Transverse colon (tissue), 4 donors: Measurements from ENCODE around the gene IER5L. TPM values are rescaled to one million over a fixed set of nuclear protein-coding genes. Genes with fewer than 3 reads are reported as not detected.

ENCODE experiments used
- DNase-seq: peaks from one replicate; pipeline ENCODE4 v3.0.0-alpha.2; 2019
- H3K27ac ChIP-seq, 4 donors: fragments of 200-600 bp; sonication (generic); 2 replicates each; pipeline ENCODE4 v1.5.1; 2016 to 2018; ENCODE audit warnings: inconsistent platforms in 4 of 4
- H3K27me3 ChIP-seq: fragments of 200-600 bp; sonication (generic); 2 replicates; pipeline ENCODE4 v1.5.1; 2017; ENCODE audit warnings: inconsistent platforms
- H3K36me3 ChIP-seq, 4 donors: fragments of 200-600 bp; sonication (generic); 2 replicates each; pipeline ENCODE4 v1.5.1; 2017 to 2019; ENCODE audit warnings: inconsistent platforms in 4 of 4
- H3K4me1 ChIP-seq, 4 donors: fragments of 200-600 bp; sonication (generic); 2 replicates each; pipeline ENCODE4 v1.5.1; 2017 to 2020; ENCODE audit warnings: inconsistent platforms in 4 of 4
- H3K4me3 ChIP-seq, 4 donors: fragments of 200-600 bp; sonication (generic); 1 replicate in 1 of 4; 2 replicates in 3 of 4; pipeline versions ENCODE4 v1.5.1 to v1.6.1; 2017 to 2019; ENCODE audit warnings: inconsistent platforms in 4 of 4
- H3K9me3 ChIP-seq, 2 donors: fragments of 200-600 bp; sonication (generic); 2 replicates each; pipeline ENCODE4 v1.5.1; 2017 to 2019; ENCODE audit warnings: inconsistent platforms in 2 of 2
- CTCF ChIP-seq, 5 experiments: fragments of 200-600 bp in 3 of 5; fragments of 450-650 bp in 2 of 5; sonication (generic) in 3 of 5; IDR thresholded peaks; 1 replicate in 2 of 5; 2 replicates in 3 of 5; pipeline ENCODE4 v1.5.1; 2016 to 2017; ENCODE audit warnings: antibody characterized with exemption in 5 of 5, inconsistent platforms in 3 of 5, mild to moderate bottlenecking in 2 of 5, moderate library complexity in 1 of 5
- EP300 ChIP-seq: sonication (generic); formaldehyde crosslinking; IDR thresholded peaks from one replicate; pipeline ENCODE4 v1.6.1; 2017; ENCODE audit warnings: antibody characterized with exemption, low read depth
- POLR2A ChIP-seq: fragments of 450-650 bp; IDR thresholded peaks from one replicate; pipeline ENCODE4 v1.6.1; 2016; ENCODE audit warnings: antibody characterized with exemption, mild to moderate bottlenecking, moderate library complexity
- POLR2AphosphoS5 ChIP-seq, 3 donors: sonication (generic); formaldehyde crosslinking; IDR thresholded peaks; one replicate each; pipeline ENCODE4 v1.6.1; 2016; ENCODE audit warnings: antibody characterized with exemption in 3 of 3
- WGBS, 2 donors: methylation state at CpG; one replicate each; pipeline ENCODE4 v1.1.5; 2018; ENCODE audit warnings: low coverage in 1 of 2; 5-methylcytosine and 5-hydroxymethylcytosine counted together
- in situ Hi-C, 4 donors: fragments of 200-750 bp; cut with MboI; loops; one replicate each; pipeline versions ENCODE4 v1.15.0 to v1.15.1; 2017; ENCODE audit warnings: low sequenced_read_pairs in 3 of 4, low pct_ligation_motif_present in 1 of 4, low pct_unique_long_range_greater_than_20kb in 1 of 4
- intact Hi-C: fragments of 100-400 bp; cut with DNase I; formaldehyde crosslinking; loops from one replicate; pipeline ENCODE4 v1.15.1; 2023; ENCODE audit warnings: low total_unique reads
- total RNA-seq, 4 donors: library from RNA; depleted of rRNA; stranded (reverse); fragments of >200 nt; gene quantifications; one replicate each; pipeline ENCODE4 v1.1.0, GENCODE V29; 2016

The IER5L gene
- total RNA-seq, 4 donors from 2014 or later: 1.8 to 6.5 (median 5.2) TPM

DNA sequence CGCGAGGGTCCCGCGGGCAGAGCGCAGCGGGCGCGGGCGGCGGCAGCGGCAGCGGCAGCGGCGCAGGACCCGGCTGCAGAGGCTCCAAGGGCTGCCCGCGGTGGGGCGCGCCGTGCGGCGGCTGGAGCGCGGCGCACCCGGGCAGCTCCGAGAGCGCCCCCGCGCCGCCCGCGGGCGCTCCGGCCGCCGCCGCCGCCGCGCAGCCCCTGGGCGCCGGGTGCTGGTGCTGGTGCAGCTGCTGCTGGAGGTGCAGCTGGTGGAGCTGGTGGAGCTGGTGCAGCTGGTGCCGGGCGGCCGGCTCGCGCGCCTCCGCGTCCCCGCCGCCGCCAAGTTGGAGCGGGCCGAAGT is 644 bp downstream of the IER5L start:
- H3K4me3 ChIP-seq: peak overlapping the region; percentile 58 to 93 (median 91)
- intact Hi-C loops (loop anchor here (5.0 to 10.0 kb wide), 2 partner anchors 35 to 307 kb away; no protein-coding TSS in a partner anchor), in situ Hi-C loops (loop anchor here in 1 of 4 donors (10.0 kb wide), 1 partner anchor 317 kb away; no protein-coding TSS in a partner anchor)
- no peaks in the 10 kb centered on the region for H3K9me3 ChIP-seq
- H3K36me3 ChIP-seq: no peaks in the 10 kb centered on the region
- TF ChIP-seq CTCF (IDR thresholded peaks at IDR 0.05) (no peak), EP300 (no peak), POLR2A (no peak), POLR2AphosphoS5 (IDR thresholded peaks at IDR 0.05) (no peak)
- peaks cover 12 to 54% (median 46%) of the 10 kb centered on the region in 4 donors for H3K4me1 ChIP-seq
- WGBS, 2 donors: 0% methylated on average over 18 of the region's 56 CpGs; no CpG with 5 or more reads in 1 of the 2 donors
- peak overlapping the region; percentile 93 to 99 (median 96) for H3K27ac ChIP-seq
- DNase-seq: no peak
- H3K27me3 ChIP-seq: no peaks in the 10 kb centered on the region

DNA sequence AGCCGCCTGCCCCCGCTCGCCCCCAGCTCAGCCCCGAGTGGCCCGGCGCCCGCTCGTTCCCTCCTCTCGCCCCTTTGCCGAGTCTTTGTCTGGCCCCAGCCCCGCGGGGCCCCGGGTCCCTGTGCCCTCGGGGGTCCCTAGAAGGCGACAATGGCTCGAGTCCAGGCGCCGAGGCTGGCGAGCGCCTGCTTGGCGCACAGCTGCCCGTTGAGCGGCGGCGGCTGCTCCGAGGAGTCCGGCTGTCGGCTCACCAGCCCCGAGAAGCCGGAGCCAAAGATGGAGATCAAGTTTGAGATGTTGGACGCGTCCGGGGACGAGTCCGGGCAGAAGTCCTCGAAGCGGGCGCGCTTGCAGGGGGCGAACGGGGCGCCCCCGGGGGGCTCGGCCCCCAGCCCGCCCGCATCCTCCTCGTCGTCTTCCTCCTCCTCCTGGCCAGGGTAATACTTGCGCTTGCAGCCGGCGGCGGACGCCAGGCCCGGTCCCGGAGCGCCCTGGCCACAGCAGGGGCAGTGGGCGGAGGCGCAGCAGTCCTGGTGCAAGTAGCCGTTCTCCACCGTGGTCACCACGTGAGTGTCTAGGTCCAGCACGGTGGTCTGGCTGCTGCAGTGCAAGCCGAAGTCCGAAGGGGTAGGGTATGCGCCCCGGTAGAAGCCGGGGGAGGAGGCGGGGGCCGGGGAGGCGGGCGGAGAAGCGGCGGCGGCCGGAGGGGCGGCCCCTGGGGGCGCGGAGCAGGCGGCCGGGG is 1.2 kb downstream of the IER5L start:
- intact Hi-C loops (loop anchor here (5.0 to 10.0 kb wide), 2 partner anchors 35 to 308 kb away; no protein-coding TSS in a partner anchor), in situ Hi-C loops (loop anchor here in 1 of 4 donors (10.0 kb wide), 1 partner anchor 318 kb away; no protein-coding TSS in a partner anchor)
- H3K9me3 ChIP-seq: no peaks in the 10 kb centered on the region
- H3K36me3 ChIP-seq: no peaks in the 10 kb centered on the region
- TF ChIP-seq POLR2A: no peak
- TF ChIP-seq POLR2AphosphoS5 (IDR thresholded peaks at IDR 0.05): no peak
- TF ChIP-seq CTCF (IDR thresholded peaks at IDR 0.05): peak in 1 of 5 experiments; percentile 10
- no peaks in the 10 kb centered on the region for H3K27me3 ChIP-seq
- peak overlapping the region; percentile 93 to 99 (median 96) for H3K27ac ChIP-seq
- H3K4me1 ChIP-seq: peaks cover 12 to 49% (median 43%) of the 10 kb centered on the region in 4 donors
- WGBS, 2 donors: 0 to 3% methylated on average over 6 to 34 of the region's 80 CpGs
- H3K4me3 ChIP-seq: peak overlapping the region; percentile 48 to 93 (median 78)
- no peak for DNase-seq

DNA sequence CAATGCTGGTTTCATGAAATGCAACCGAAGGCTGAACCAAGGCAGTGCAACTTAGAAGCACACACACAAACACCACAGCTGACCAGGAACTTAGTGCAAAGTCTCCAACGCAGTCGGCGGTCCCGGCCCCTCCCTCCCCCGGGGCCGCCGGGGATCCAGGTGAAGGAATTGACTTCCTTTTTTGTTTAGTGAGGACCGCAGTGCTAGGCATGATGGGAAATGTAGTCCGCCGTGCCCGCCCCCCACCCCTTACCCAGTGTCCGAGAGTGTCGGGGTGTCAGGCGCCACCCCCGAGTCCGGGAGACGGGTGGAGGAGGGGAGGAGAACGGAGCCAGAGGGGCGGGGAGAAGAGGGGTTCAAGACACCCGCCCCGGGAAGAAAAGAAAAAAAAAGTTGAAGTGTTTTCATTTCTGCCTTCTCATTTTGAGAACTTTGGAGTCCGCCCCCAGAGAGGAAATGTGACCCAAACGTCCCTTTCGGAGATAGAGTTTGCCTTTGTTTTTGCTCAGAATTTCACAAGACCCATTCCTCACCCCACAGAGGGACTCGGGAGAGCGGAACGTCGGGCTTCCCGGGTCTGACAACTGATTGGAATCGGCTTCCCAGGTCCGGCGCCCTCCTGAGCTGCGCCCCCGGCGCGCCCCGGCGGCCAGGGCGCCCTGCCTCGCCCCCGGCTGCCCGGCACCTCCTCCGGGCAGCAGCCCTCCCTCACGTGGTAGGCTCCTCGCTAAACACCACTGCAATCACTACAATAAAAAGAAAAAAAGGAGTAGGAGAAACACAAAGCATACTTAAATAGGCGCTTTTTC is 2.0 kb downstream of the IER5L start:
- Histone ChIP-seq H3K36me3 (no peaks in the 10 kb centered on the region), H3K4me3 (peak overlapping the region; percentile 48 to 93 (median 78)), H3K9me3 (no peaks in the 10 kb centered on the region), H3K27me3 (no peaks in the 10 kb centered on the region), H3K27ac (peak overlapping the region; percentile 93 to 99 (median 96)), H3K4me1 (peaks cover 12 to 43% (median 39%) of the 10 kb centered on the region in 4 donors)
- DNase-seq: peak; percentile 92
- TF ChIP-seq POLR2A (peak; percentile 85), POLR2AphosphoS5 (IDR thresholded peaks at IDR 0.05) (peak; percentile 78 to 96 (median 92)), EP300 (no peak), CTCF (IDR thresholded peaks at IDR 0.05) (peak in 1 of 5 experiments; percentile 8)
- in situ Hi-C loops: loop anchor here in 1 of 4 donors (10.0 kb wide), 1 partner anchor 319 kb away; no protein-coding TSS in a partner anchor
- intact Hi-C loops: loop anchor here (5.0 to 10.0 kb wide), 2 partner anchors 34 to 309 kb away; no protein-coding TSS in a partner anchor
- WGBS, 2 donors: 0 to 1% methylated on average over 2 to 47 of the region's 47 CpGs

DNA sequence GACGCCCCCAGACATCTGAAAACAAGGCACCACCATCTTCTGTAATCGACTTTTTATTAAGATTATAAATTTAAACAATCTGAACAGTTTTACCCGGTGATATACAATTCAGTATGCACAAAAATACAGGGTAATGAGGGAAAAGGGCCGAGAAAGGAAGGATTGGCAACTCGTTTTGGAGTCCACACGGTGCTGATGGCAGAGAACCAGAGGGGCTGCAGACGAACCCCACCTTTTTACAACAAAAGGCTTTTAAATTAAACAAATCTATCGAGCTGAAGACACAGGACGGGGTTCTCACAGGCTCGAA is 2.6 kb downstream of the IER5L start:
- no peaks in the 10 kb centered on the region for H3K9me3 ChIP-seq
- peak overlapping the region; percentile 6 to 93 (median 78) for H3K4me3 ChIP-seq
- TF ChIP-seq POLR2AphosphoS5 (IDR thresholded peaks at IDR 0.05) (no peak), POLR2A (no peak), CTCF (IDR thresholded peaks at IDR 0.05) (no peak), EP300 (no peak)
- in situ Hi-C loops (loop anchor here in 1 of 4 donors (10.0 kb wide), 1 partner anchor 319 kb away; no protein-coding TSS in a partner anchor), intact Hi-C loops (loop anchor here (5.0 to 10.0 kb wide), 2 partner anchors 33 to 309 kb away; no protein-coding TSS in a partner anchor)
- DNase-seq: no peak
- peaks cover 7 to 37% (median 33%) of the 10 kb centered on the region in 4 donors for H3K4me1 ChIP-seq
- H3K27me3 ChIP-seq: no peaks in the 10 kb centered on the region
- peak overlapping the region; percentile 93 to 99 (median 96) for H3K27ac ChIP-seq
- H3K36me3 ChIP-seq: no peaks in the 10 kb centered on the region
- 0 to 1% methylated on average over 6 to 10 of the region's 10 CpGs for WGBS, 2 donors
